ENCODE measurements around the gene NBPF3.
A peak's percentile ranks its signal among the peaks of the same experiment; 100 is the strongest.
"Not testable (repeated sequence)": the region's sequence is repeated elsewhere in the genome, so short reads cannot be mapped to it uniquely, and the experiment has no call there.

The NBPF3 gene

DNA sequence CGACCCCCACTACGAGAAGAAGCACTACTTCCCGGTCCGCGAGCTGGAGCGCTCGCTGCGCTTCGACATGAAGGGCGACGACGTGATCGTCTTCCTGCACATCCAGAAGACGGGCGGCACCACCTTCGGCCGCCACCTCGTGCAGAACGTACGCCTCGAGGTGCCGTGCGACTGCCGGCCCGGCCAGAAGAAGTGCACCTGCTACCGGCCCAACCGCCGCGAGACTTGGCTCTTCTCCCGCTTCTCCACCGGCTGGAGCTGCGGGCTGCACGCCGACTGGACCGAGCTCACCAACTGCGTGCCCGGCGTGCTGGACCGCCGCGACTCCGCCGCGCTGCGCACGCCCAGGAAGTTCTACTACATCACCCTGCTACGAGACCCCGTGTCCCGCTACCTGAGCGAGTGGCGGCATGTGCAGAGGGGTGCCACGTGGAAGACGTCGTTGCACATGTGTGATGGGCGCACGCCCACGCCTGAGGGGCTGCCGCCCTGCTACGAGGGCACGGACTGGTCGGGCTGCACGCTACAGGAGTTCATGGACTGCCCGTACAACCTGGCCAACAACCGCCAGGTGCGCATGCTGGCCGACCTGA lies 11.4 kb upstream of the NBPF3 start:
- not testable (repeated sequence) for H3K27ac ChIP-seq, H4K20me1 ChIP-seq, H3K4me1 ChIP-seq

DNA sequence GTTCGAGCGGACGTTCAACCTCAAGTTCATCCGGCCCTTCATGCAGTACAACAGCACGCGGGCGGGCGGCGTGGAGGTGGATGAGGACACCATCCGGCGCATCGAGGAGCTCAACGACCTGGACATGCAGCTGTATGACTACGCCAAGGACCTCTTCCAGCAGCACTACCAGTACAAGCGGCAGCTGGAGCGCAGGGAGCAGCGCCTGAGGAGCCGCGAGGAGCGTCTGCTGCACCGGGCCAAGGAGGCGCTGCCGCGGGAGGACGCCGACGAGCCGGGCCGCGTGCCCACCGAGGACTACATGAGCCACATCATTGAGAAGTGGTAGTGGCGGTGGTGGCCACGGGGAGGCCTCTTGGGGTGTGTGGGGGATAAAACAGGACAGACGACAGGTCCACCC lies 10.7 kb upstream of the NBPF3 start:
- H4K20me1 ChIP-seq, H3K4me1 ChIP-seq, H3K4me3 ChIP-seq, H3K27me3 ChIP-seq, H3K9ac ChIP-seq, H3K4me2 ChIP-seq, H3K27ac ChIP-seq, H3K9me3 ChIP-seq, H3K36me3 ChIP-seq: not testable (repeated sequence)

More for the DNA sequence above, 11.4 kb upstream of the NBPF3 start:
- not testable (repeated sequence) for H3K4me2 ChIP-seq, H3K36me3 ChIP-seq, H3K4me3 ChIP-seq, H3K9me3 ChIP-seq, H3K27me3 ChIP-seq, H3K9ac ChIP-seq

DNA sequence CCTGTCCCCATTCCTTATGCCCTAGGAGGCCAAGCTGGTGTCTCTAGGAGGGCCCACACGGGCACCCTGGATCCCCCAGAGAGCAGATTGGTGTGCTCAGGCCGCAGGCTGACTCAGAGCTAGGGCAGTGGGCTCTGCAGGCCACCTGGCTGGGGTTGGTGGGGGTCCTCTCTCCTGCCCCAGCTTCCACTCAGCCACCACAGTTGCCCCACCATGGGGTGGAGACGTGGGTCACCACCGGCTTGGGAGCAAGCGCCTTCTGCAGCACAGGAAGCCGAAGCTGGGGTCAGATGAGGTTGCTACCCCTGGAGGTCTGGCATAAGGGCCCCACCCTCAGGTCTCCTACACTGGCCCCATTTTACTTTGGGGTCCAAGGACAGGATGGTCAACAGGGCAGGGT lies 9.1 kb upstream of the NBPF3 start:
- H4K20me1 ChIP-seq, H3K4me2 ChIP-seq, H3K4me3 ChIP-seq, H3K4me1 ChIP-seq, H3K36me3 ChIP-seq, H3K9ac ChIP-seq, H3K27ac ChIP-seq, H3K9me3 ChIP-seq, H3K27me3 ChIP-seq: not testable (repeated sequence)

DNA sequence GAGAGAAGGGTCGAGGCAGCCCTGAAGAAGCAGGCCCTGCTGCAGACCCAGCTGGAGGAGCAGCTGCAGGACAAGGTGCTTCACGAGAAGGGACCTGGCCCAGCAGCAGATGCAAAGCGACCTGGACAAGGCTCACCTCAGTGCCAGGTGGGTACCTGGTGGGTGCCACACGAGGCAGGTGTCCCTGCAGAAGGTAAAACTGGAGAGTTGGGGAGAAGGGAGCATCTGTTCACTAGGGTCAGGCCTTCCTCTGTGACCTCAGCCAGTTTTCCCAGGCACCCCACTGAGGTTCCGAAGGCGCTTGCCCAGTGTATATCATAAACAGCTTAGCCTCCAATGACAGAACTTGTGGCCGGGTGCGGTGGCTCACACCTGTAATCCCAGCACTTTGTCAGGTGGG lies 5.5 kb upstream of the NBPF3 start:
- no peak overlapping the region for H3K4me3 ChIP-seq
- peaks cover 18% of the 10 kb centered on the region for H3K27me3 ChIP-seq
- peaks cover 7% of the 10 kb centered on the region for H3K4me1 ChIP-seq
- TF ChIP-seq Cebpa-rat (IDR thresholded peaks at IDR 0.05), result no peak
- H3K9ac ChIP-seq, result no peak overlapping the region
- H3K36me3 ChIP-seq, result no peaks in the 10 kb centered on the region
- no peak overlapping the region for H3K27ac ChIP-seq
- H3K9me3 ChIP-seq, result no peaks in the 10 kb centered on the region
- no peaks in the 10 kb centered on the region for H4K20me1 ChIP-seq
- H3K4me2 ChIP-seq, result no peak overlapping the region

DNA sequence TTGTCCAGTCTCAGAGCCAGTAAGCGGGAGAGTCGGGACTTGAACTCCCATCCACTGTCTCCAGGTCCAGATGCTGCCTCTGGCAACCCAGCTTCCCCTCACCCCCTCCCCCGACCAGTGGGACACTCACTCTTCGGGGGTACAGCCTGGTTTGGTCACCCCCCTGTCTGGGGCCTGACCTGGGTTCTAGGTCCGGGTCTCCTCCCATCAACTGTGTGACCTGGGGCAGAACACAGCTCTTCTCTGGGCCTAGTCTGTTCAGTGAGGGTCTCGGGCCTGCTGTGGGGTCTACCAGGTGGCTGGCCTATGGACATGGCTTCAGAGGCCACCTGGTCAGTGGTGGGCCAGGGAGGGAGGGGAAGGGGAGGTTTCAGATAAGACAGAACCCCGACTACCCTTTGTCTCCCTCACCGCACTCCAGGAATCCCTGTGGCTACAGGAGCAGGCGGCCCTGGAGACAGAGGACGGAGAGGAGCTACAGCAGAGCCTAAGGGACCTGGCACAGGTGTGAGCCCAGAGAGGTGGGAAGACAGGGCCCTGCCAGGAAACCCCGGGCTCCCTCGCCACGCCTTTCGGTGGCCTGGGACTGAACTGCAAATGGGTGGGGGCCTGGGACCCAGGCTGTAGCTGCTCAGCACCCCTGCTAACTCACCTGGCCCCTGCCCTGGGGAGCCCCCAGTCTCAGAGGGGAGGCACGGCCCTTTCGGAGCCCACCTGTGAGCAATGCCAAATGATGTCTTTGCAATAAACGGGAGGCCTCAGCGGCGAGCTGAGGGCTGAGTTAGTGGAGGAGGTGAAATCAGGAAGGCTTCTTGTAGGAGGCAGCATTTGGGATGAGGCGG lies 4.1 kb upstream of the NBPF3 start:
- no peak for TF ChIP-seq Cebpa-rat (IDR thresholded peaks at IDR 0.05)
- H3K27me3 ChIP-seq, result peaks cover 32% of the 10 kb centered on the region
- no peak overlapping the region for H3K4me2 ChIP-seq
- H3K4me1 ChIP-seq, result peaks cover 9% of the 10 kb centered on the region
- H3K9me3 ChIP-seq, result no peaks in the 10 kb centered on the region
- 0 out of 2 replicates have a peak, but pooled peaks cover 2% of the 10 kb centered on the region for H4K20me1 ChIP-seq
- no peak overlapping the region for H3K9ac ChIP-seq
- H3K4me3 ChIP-seq, result no peak overlapping the region
- H3K36me3 ChIP-seq, result no peaks in the 10 kb centered on the region
- H3K27ac ChIP-seq, result no peak overlapping the region

DNA sequence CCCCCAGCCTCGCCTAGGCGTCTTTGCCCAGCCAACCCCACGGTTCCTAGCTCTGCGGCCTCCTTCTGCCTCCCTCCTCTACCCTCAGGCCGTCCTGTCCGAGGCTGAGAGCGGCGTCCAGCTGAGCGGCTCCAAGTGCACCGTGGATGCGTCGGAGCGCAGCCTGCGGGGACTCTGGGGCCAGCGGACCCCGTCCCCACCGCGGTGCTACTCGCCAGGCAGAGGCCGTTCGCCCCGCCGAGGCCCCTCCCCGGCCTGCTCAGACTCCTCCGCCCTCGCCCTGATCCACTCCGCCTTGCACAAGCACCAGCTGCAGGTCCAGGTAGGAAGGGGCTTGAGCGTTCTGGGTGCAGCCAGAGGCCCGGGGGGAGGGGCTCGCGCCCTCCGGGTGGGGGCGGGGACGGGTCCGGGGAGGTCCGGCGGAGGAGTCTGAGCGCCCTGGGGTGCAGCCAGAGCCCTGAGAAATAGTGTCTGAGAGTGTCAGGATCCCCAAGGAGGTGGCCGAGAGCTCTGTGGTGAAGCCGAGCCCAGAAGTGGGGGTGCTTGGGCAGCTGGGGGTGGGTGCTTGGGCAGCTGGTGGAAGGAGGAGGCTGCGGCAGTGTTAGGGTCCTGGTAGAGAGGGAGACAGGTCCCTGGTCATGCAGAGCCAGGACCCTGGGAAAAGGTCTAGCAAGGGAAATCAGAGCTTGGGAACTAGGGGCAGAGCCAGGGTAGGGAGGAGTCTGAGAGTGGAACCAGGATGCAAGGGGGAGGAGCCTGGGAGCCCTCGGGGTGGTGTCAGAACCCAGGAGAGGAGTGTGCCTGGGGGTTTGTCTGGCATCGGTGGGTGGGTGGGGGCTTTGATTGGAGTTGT lies 3.2 kb upstream of the NBPF3 start:
- TF ChIP-seq Cebpa-rat (IDR thresholded peaks at IDR 0.05), result no peak
- H3K9me3 ChIP-seq, result no peaks in the 10 kb centered on the region
- H3K36me3 ChIP-seq, result no peaks in the 10 kb centered on the region
- H3K27ac ChIP-seq, result no peak overlapping the region
- H3K4me2 ChIP-seq, result no peak overlapping the region
- no peak overlapping the region for H3K4me3 ChIP-seq
- no peak overlapping the region for H3K9ac ChIP-seq
- H4K20me1 ChIP-seq, result peaks cover 9% of the 10 kb centered on the region; the same call in 1 of the 2 replicates
- peaks cover 41% of the 10 kb centered on the region for H3K27me3 ChIP-seq
- peaks cover 16% of the 10 kb centered on the region for H3K4me1 ChIP-seq

DNA sequence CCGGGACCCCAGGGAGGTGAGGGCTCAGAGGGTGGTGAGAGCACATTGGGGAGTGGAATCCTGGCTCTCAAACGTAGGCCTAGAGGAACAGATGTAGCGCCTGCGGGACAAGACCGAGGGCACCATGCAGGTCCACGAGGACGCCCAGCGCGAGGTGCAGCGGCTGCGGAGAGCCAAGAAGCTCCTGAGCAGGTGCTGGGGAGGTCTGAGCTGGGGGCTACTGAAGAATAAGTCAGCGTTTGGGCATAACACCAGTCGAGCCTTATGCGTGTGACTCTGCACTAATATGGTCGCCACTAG lies 2.6 kb upstream of the NBPF3 start:
- no peak overlapping the region for H3K9ac ChIP-seq
- H3K4me1 ChIP-seq, result peaks cover 16% of the 10 kb centered on the region
- TF ChIP-seq Cebpa-rat (IDR thresholded peaks at IDR 0.05), result no peak
- H3K4me3 ChIP-seq, result no peak overlapping the region
- peaks cover 46% of the 10 kb centered on the region for H3K27me3 ChIP-seq
- no peak overlapping the region for H3K4me2 ChIP-seq
- H4K20me1 ChIP-seq, result peaks cover 9% of the 10 kb centered on the region; the same call in 1 of the 2 replicates
- H3K36me3 ChIP-seq, result no peaks in the 10 kb centered on the region
- H3K9me3 ChIP-seq, result no peaks in the 10 kb centered on the region
- H3K27ac ChIP-seq, result no peak overlapping the region

DNA sequence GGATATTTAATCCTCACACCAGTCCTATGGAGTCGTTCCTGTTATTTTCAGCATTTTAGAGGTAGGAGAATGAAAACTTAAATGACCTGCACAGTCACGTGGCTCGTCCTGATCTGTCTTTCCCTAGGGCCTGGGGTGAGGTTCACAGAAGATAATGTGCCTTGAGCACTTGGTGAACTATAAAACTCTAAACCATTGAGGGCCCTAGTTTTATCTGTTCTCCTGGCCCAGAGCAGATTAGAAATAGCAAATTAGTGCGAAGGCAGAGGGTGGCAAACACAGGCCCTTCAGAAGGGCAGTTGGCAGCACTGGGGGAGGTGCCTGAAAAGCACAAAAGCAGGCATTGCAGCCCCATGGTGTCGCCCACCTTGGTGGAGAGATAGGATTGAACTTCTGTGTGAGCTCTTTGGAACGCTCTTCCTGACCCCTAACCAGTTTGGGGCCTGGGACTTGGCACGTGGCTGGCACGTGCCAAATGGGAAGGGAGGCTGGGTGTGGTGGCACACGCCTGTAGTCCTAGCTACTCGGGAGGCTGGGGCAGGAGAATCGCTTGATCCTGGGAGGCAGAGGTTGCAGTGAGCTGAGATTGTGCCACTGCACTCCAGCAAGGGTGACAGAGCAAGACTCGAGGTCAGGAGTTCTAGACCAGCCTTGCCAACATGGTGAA lies 1.2 kb upstream of the NBPF3 start:
- not testable (repeated sequence) for H3K36me3 ChIP-seq

DNA sequence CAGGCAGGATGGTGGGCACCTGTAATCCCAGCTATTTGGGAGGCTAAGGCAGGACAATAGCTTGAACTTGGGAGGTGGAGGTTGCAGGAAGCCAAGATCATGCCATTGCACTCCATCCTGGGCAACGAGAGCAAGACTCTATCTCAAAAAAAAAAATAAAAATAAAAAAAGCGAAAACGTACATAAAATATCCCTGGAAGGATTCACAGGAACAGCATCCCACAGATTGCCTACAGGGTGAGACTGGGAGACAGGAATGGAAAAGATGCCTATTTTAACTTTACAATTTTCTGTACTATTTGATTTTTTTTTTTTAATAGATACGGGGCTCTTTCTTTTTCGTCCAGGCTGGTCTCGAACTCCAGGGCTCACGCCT lies 604 bp upstream of the NBPF3 start:
- H3K36me3 ChIP-seq, result no peaks in the 10 kb centered on the region
- H3K27ac ChIP-seq, result no peak overlapping the region
- no peaks in the 10 kb centered on the region for H3K9me3 ChIP-seq
- peaks cover 9% of the 10 kb centered on the region; the same call in 1 of the 2 replicates for H4K20me1 ChIP-seq
- peak overlapping the region; percentile 43 for H3K4me2 ChIP-seq
- H3K4me3 ChIP-seq, result peak overlapping the region; percentile 71
- no peak for TF ChIP-seq Cebpa-rat (IDR thresholded peaks at IDR 0.05)
- H3K4me1 ChIP-seq, result peaks cover 10% of the 10 kb centered on the region
- H3K27me3 ChIP-seq, result peaks cover 46% of the 10 kb centered on the region
- H3K9ac ChIP-seq, result peak overlapping the region; percentile 23; the same call in 1 of the 2 replicates

More for the DNA sequence above, 1.2 kb upstream of the NBPF3 start:
- peaks cover 46% of the 10 kb centered on the region for H3K27me3 ChIP-seq
- H3K4me1 ChIP-seq, result peaks cover 15% of the 10 kb centered on the region
- not testable (repeated sequence) for H3K9me3 ChIP-seq, H3K4me3 ChIP-seq, H3K27ac ChIP-seq, H3K4me2 ChIP-seq, H4K20me1 ChIP-seq, H3K9ac ChIP-seq

DNA sequence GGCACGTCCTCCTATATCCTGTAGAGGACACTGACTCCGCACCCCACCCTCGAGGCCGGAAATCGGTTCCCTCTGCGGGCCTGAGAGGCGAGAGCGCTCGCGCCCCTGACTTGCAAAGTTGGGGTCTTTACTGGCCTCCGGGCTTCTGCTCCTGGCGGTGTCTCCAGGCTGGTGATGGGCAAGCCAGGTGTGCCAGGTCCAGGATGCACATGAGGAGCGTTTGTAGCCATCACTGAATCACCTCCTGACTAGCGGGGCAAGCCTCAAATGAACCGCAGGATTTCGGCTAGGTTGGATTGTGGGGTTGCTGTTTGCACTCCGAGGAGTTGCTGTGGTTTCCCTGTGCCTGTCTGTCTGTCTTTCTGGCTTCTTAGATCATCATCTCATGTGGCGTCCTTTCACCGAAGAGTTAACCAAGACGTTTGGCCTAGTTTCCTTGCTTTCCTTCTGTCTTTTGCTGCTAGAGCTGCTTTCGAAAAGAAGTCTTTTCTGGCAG lies 741 bp downstream of the NBPF3 start:
- H4K20me1 ChIP-seq, H3K9me3 ChIP-seq, H3K27ac ChIP-seq: not testable (repeated sequence)
- 0 out of 2 replicates have a peak overlapping the region, but pooled peaks have one; percentile 41 for H3K9ac ChIP-seq
- peaks cover 12% of the 10 kb centered on the region for H3K4me1 ChIP-seq
- H3K27me3 ChIP-seq, result peaks cover 46% of the 10 kb centered on the region
- peaks cover 12% of the 10 kb centered on the region; the same call in 1 of the 2 replicates for H3K36me3 ChIP-seq
- H3K4me3 ChIP-seq, result peak overlapping the region; percentile 71
- H3K4me2 ChIP-seq, result peak overlapping the region; percentile 68

DNA sequence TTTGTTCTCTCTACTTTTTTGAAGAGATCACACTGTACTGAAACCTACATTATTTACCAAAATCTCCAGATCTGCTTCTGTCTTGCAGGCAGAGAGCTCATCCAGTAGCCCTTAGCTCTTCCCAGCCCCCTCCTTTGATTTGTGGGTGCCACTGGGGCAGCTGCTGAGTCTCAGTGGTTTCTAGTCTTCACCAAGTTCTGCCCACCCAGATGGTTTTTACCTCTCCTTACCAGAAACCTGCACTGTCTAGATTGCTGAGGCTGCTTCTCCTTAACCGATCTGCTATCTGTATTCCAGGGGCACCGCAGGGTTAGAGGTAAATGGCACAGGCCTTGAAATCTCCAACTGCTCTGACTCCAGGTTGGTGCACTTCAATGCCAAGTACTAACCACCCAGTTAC lies 6.7 kb downstream of the NBPF3 start:
- Histone ChIP-seq H3K4me1 (peaks cover 22% of the 10 kb centered on the region), H3K36me3 (peaks cover 16% of the 10 kb centered on the region; the same call in 1 of the 2 replicates)
- not testable (repeated sequence) for H3K27me3 ChIP-seq, H3K9ac ChIP-seq, H3K27ac ChIP-seq, H4K20me1 ChIP-seq, H3K4me3 ChIP-seq, H3K4me2 ChIP-seq, H3K9me3 ChIP-seq

Data from BLaER1 (cell line).